Breast epithelium (tissue), 4 donors: ENCODE results near the gene MYRF. TPM values are rescaled to one million over a fixed set of nuclear protein-coding genes. Genes with fewer than 3 reads are reported as not detected.

ENCODE experiments used
- DNase-seq, 2 donors: peaks; one replicate each; pipeline ENCODE4 v3.0.0-alpha.2; 2019; ENCODE audit warnings: low spot score in 2 of 2
- H3K27ac ChIP-seq, 2 donors: fragments of 200-600 bp; sonication (generic) in 1 of 2; one replicate each; pipeline ENCODE4 v1.5.1; 2016 to 2019; ENCODE audit warnings: mild to moderate bottlenecking in 1 of 2
- H3K27me3 ChIP-seq, 2 donors: fragments of 200-600 bp; sonication (generic) in 1 of 2; one replicate each; pipeline versions ENCODE4 v1.5.1 to v1.6.0; 2017 to 2019; ENCODE audit warnings: control low read depth in 1 of 2, mild to moderate bottlenecking in 1 of 2
- H3K36me3 ChIP-seq: fragments of 200-600 bp; one replicate; pipeline ENCODE4 v1.5.1; 2019
- H3K4me1 ChIP-seq, 2 donors: fragments of 200-600 bp; sonication (generic); one replicate each; pipeline ENCODE4 v1.5.1; 2016 to 2019; ENCODE audit warnings: control low read depth in 1 of 2
- H3K4me3 ChIP-seq, 3 donors: fragments of 200-600 bp; sonication (generic); 1 replicate in 2 of 3; 2 replicates in 1 of 3; pipeline ENCODE4 v1.5.1; 2016 to 2019; ENCODE audit warnings: mild to moderate bottlenecking in 3 of 3, moderate library complexity in 2 of 3
- H3K9me3 ChIP-seq, 2 donors: fragments of 200-600 bp; sonication (generic) in 1 of 2; one replicate each; pipeline ENCODE4 v1.5.1; 2016 to 2019; ENCODE audit warnings: control low read depth in 1 of 2
- POLR2A ChIP-seq: fragments of 450-650 bp; IDR thresholded peaks from one replicate; pipeline ENCODE4 v1.6.1; 2016; ENCODE audit warnings: antibody characterized with exemption, mild to moderate bottlenecking, moderate library complexity
- POLR2AphosphoS5 ChIP-seq, 3 donors: sonication (generic); formaldehyde crosslinking; IDR thresholded peaks; one replicate each; pipeline ENCODE4 v1.6.1; 2017; ENCODE audit warnings: antibody characterized with exemption in 3 of 3
- intact Hi-C: fragments of 100-400 bp; cut with DNase I; formaldehyde crosslinking; loops from one replicate; pipeline ENCODE4 v1.15.1; 2023; ENCODE audit warnings: low total_unique reads
- total RNA-seq, 3 donors: library from RNA; depleted of rRNA; stranded (reverse); fragments of >200 nt; gene quantifications; one replicate each; pipeline ENCODE4 v1.1.0, GENCODE V29; 2016
- TF ChIP-seq, protein P1 (sequence below), 3 donors: fragments of 450-650 bp; IDR thresholded peaks; one replicate each; pipeline ENCODE4 v1.5.1; 2016 to 2017; ENCODE audit warnings: antibody characterized with exemption in 3 of 3, mild to moderate bottlenecking in 3 of 3, moderate library complexity in 3 of 3

MYRF gene
- total RNA-seq, 3 donors from 2014 or later = 0.32 to 6.9 (median 0.66) TPM

DNA sequence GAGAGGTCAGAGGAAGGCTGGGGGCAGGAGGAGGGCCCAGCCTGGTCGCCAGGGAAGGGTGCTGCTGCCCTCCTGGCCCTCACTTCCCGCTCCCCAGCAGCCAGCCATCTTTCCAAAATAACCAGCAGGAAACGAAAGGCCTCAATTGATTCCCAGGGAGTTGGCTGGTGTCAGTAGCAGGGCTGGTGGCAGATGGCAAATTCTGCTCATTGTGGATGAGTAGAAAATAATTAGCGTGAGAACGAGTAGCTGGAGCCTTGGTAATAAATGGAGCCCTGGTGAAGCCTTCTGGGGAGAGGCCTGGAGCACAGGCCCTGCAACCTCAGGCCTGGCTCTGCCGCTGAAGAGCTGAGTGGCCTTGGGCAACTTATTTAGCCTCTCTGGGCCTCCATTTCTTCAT, 40.9 kb upstream of the MYRF start:
- TF ChIP-seq POLR2AphosphoS5 (IDR thresholded peaks at IDR 0.05) (no peak), POLR2A (no peak)
- TF ChIP-seq, protein P1, sequence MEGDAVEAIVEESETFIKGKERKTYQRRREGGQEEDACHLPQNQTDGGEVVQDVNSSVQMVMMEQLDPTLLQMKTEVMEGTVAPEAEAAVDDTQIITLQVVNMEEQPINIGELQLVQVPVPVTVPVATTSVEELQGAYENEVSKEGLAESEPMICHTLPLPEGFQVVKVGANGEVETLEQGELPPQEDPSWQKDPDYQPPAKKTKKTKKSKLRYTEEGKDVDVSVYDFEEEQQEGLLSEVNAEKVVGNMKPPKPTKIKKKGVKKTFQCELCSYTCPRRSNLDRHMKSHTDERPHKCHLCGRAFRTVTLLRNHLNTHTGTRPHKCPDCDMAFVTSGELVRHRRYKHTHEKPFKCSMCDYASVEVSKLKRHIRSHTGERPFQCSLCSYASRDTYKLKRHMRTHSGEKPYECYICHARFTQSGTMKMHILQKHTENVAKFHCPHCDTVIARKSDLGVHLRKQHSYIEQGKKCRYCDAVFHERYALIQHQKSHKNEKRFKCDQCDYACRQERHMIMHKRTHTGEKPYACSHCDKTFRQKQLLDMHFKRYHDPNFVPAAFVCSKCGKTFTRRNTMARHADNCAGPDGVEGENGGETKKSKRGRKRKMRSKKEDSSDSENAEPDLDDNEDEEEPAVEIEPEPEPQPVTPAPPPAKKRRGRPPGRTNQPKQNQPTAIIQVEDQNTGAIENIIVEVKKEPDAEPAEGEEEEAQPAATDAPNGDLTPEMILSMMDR (IDR thresholded peaks at IDR 0.05) = no peak
- H3K27ac ChIP-seq = no peak overlapping the region

DNA sequence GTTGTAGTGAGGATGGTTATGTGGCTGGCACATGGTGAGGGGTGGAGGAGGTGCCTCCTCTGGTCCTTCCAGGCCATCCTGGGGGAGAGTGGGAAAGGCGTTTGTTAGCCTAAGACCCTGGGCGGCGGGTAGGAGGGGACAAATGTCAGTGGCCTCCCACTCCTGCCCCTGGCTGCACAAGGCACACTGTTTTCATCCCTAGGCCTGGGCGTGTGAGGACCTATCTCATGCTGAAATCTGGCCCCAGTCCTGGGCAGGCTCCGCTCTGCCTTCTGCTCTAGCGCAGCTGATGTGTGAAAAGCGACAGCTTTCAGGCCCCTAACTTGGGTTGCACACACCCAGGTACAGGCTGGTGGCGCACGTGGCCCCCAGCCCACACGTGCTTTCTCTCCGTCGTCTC, 40.1 kb upstream of the MYRF start:
- TF ChIP-seq, protein P1 (IDR thresholded peaks at IDR 0.05) = no peak
- TF ChIP-seq POLR2A (no peak), POLR2AphosphoS5 (IDR thresholded peaks at IDR 0.05) (no peak)
- Histone ChIP-seq H3K27ac (no peak overlapping the region), H3K4me3 (no peak overlapping the region), H3K27me3 (no peaks in the 10 kb centered on the region), H3K4me1 (no peaks in the 10 kb centered on the region), H3K9me3 (no peaks in the 10 kb centered on the region), H3K36me3 (no peaks in the 10 kb centered on the region)
- DNase-seq = no peak
- intact Hi-C loops = no loop called here

More for the DNA sequence above, 40.9 kb upstream of the MYRF start:
- Histone ChIP-seq H3K4me3 (no peak overlapping the region), H3K4me1 (no peaks in the 10 kb centered on the region), H3K9me3 (no peaks in the 10 kb centered on the region), H3K27me3 (no peaks in the 10 kb centered on the region), H3K36me3 (no peaks in the 10 kb centered on the region)
- no peak for DNase-seq
- intact Hi-C loops = no loop called here

DNA sequence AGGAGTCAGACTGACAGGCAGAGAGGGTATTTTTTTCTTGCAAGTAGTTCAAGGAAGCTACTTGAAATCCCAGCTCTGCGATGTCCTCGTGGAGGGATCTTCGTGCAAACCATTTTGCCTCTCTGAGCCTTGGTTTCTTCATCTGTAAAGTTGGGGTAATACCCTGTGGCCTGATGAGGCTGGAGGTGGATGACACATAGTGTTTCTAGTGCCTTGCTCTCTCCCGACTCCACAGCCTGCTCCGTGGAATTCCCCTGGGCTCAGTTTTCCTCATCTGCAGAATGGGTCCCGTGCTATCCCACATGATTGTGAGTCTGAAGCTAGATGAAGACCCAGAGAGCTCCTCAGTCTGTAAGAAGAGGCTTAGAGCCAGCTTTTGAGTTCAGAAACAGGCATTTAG, 39.6 kb upstream of the MYRF start:
- DNase-seq = no peak
- Histone ChIP-seq H3K27me3 (no peaks in the 10 kb centered on the region), H3K36me3 (no peaks in the 10 kb centered on the region), H3K4me1 (peaks cover 0 to 2% of the 10 kb centered on the region in 2 donors), H3K27ac (no peak overlapping the region), H3K9me3 (no peaks in the 10 kb centered on the region), H3K4me3 (no peak overlapping the region)
- TF ChIP-seq POLR2AphosphoS5 (IDR thresholded peaks at IDR 0.05) = no peak
- TF ChIP-seq POLR2A = no peak
- TF ChIP-seq, protein P1 (IDR thresholded peaks at IDR 0.05) = no peak
- intact Hi-C loops = no loop called here

DNA sequence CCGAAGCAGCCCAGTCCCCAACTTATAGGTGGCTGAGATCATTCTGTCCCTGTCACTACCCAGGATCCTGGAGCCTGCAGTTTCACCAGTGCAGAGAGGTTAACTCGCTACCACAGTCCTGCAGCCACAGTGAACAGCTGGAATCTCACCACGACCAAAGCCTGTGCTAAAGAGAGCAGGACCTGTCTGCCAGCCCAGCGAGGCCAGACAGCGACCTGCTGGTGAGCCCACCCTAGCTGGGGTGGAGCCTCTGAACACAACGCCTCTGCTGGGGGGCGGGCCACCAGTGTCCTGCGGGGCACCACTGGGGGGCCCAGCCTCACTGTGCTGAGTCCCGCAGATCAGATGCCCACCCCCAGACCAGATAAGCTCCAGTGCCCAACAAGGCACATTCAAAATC, 39.0 kb upstream of the MYRF start:
- H3K9me3 ChIP-seq = no peaks in the 10 kb centered on the region

DNA sequence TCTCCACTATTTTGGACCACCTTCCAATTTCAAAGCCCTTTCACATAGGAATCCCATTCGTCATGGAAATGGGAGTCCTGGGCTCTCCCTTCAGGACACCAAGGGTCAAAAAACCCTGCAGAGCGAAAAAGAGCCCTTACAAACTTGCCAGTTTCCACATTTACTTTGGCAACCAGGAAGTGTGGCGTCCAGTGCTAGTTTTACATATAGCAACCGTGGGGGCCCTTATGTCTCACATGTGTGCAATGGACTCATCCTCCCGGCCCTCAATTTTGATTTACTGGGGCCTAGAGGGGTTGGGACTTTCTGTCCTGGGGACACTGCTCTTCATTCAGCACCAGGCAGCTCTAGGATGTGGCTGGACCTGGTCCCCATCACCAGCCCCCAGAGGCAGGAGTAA, 38.5 kb upstream of the MYRF start:
- TF ChIP-seq, protein P1 (IDR thresholded peaks at IDR 0.05) = no peak
- TF ChIP-seq POLR2AphosphoS5 (IDR thresholded peaks at IDR 0.05) = no peak
- no peak for TF ChIP-seq POLR2A
- peaks cover 0 to 4% of the 10 kb centered on the region in 2 donors for H3K4me1 ChIP-seq
- no peaks in the 10 kb centered on the region for H3K9me3 ChIP-seq
- intact Hi-C loops = no loop called here
- H3K4me3 ChIP-seq = no peak overlapping the region
- no peaks in the 10 kb centered on the region for H3K27me3 ChIP-seq
- no peak for DNase-seq
- no peaks in the 10 kb centered on the region for H3K36me3 ChIP-seq
- no peak overlapping the region for H3K27ac ChIP-seq

More for the DNA sequence above, 39.0 kb upstream of the MYRF start:
- Histone ChIP-seq H3K27me3 (no peaks in the 10 kb centered on the region), H3K36me3 (no peaks in the 10 kb centered on the region), H3K27ac (no peak overlapping the region), H3K4me3 (no peak overlapping the region), H3K4me1 (peaks cover 0 to 4% of the 10 kb centered on the region in 2 donors)
- TF ChIP-seq POLR2A (no peak), POLR2AphosphoS5 (IDR thresholded peaks at IDR 0.05) (no peak)
- TF ChIP-seq, protein P1 (IDR thresholded peaks at IDR 0.05) = no peak
- intact Hi-C loops = no loop called here
- DNase-seq = no peak
